H1 (cell line): Measurements from ENCODE around the gene DKK1. TPM values are rescaled to one million over a fixed set of nuclear protein-coding genes. Genes with fewer than 3 reads are reported as not detected.

Experiments
- NRF1 ChIP-seq: IDR thresholded peaks from 2 replicates; pipeline ENCODE4 v1.6.1; 2011; ENCODE audit warnings: mild to moderate bottlenecking, low read depth, low read length, improper control_type of control experiment
- SAP30 ChIP-seq: fragments of 300-600 bp; sonication (generic); IDR thresholded peaks from 2 replicates; pipeline ENCODE4 v1.7.1; 2012; ENCODE audit warnings: low read length, moderate library complexity, mild to moderate bottlenecking, inconsistent platforms; ENCODE audit not compliant: insufficient read depth, insufficient replicate concordance
- polyA plus RNA-seq, 7 experiments: library from polyadenylated mRNA; depleted of rRNA in 3 of 7; stranded (reverse) in 5 of 7; unstranded in 2 of 7; fragments of >200 nt in 5 of 7; fragments of 200-250 nt in 2 of 7; gene quantifications; 1 replicate in 5 of 7; 2 replicates in 1 of 7; 4 replicates in 1 of 7; pipeline versions ENCODE4 v1.2.1 to v1.2.3, GENCODE V29; 2011 to 2013; ENCODE audit warnings: missing spikeins in 2 of 7, mixed read lengths in 2 of 7
- total RNA-seq: library from RNA; stranded (reverse); fragmentation: NEBNext Ultra II Directional; extraction: Animal tissue kit (Norgen Biotek cat#: 25700); gene quantifications from 2 replicates; pipeline ENCODE4 v1.2.1, GENCODE V29; 2021
- TF ChIP-seq, protein P1 (sequence below): fragments of 300-600 bp; sonication (generic); IDR thresholded peaks from 2 replicates; pipeline ENCODE4 v1.7.1; 2012; ENCODE audit warnings: low read length, moderate library complexity, mild to moderate bottlenecking, inconsistent platforms; ENCODE audit not compliant: insufficient replicate concordance

Gene DKK1
- total and polyA plus RNA-seq, 2 of the 8 experiments (the other 6 are each of a cell fraction or from before 2014, with no cell fraction given): 0.36 to 0.61 TPM

DNA sequence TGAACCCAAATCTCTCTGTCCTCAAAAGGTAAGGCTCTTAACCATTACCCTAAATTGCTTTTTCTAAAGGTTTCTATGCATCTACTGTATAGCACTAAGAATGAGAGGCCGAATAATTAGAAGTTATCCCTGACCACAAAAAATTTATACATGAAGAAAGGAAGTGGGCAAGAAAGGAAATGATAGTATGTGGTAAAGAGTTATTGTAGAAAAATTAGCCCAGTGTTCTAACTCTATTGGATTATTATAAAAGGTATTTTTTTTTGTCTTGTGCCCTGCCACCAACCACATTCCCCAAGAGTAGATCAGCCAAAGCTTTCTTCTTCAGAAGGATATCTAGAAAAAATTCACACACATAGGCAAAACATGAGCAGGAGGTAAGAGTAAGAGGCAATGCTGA is 45.4 kb downstream of the DKK1 start (continued):
- TF ChIP-seq, protein P1, sequence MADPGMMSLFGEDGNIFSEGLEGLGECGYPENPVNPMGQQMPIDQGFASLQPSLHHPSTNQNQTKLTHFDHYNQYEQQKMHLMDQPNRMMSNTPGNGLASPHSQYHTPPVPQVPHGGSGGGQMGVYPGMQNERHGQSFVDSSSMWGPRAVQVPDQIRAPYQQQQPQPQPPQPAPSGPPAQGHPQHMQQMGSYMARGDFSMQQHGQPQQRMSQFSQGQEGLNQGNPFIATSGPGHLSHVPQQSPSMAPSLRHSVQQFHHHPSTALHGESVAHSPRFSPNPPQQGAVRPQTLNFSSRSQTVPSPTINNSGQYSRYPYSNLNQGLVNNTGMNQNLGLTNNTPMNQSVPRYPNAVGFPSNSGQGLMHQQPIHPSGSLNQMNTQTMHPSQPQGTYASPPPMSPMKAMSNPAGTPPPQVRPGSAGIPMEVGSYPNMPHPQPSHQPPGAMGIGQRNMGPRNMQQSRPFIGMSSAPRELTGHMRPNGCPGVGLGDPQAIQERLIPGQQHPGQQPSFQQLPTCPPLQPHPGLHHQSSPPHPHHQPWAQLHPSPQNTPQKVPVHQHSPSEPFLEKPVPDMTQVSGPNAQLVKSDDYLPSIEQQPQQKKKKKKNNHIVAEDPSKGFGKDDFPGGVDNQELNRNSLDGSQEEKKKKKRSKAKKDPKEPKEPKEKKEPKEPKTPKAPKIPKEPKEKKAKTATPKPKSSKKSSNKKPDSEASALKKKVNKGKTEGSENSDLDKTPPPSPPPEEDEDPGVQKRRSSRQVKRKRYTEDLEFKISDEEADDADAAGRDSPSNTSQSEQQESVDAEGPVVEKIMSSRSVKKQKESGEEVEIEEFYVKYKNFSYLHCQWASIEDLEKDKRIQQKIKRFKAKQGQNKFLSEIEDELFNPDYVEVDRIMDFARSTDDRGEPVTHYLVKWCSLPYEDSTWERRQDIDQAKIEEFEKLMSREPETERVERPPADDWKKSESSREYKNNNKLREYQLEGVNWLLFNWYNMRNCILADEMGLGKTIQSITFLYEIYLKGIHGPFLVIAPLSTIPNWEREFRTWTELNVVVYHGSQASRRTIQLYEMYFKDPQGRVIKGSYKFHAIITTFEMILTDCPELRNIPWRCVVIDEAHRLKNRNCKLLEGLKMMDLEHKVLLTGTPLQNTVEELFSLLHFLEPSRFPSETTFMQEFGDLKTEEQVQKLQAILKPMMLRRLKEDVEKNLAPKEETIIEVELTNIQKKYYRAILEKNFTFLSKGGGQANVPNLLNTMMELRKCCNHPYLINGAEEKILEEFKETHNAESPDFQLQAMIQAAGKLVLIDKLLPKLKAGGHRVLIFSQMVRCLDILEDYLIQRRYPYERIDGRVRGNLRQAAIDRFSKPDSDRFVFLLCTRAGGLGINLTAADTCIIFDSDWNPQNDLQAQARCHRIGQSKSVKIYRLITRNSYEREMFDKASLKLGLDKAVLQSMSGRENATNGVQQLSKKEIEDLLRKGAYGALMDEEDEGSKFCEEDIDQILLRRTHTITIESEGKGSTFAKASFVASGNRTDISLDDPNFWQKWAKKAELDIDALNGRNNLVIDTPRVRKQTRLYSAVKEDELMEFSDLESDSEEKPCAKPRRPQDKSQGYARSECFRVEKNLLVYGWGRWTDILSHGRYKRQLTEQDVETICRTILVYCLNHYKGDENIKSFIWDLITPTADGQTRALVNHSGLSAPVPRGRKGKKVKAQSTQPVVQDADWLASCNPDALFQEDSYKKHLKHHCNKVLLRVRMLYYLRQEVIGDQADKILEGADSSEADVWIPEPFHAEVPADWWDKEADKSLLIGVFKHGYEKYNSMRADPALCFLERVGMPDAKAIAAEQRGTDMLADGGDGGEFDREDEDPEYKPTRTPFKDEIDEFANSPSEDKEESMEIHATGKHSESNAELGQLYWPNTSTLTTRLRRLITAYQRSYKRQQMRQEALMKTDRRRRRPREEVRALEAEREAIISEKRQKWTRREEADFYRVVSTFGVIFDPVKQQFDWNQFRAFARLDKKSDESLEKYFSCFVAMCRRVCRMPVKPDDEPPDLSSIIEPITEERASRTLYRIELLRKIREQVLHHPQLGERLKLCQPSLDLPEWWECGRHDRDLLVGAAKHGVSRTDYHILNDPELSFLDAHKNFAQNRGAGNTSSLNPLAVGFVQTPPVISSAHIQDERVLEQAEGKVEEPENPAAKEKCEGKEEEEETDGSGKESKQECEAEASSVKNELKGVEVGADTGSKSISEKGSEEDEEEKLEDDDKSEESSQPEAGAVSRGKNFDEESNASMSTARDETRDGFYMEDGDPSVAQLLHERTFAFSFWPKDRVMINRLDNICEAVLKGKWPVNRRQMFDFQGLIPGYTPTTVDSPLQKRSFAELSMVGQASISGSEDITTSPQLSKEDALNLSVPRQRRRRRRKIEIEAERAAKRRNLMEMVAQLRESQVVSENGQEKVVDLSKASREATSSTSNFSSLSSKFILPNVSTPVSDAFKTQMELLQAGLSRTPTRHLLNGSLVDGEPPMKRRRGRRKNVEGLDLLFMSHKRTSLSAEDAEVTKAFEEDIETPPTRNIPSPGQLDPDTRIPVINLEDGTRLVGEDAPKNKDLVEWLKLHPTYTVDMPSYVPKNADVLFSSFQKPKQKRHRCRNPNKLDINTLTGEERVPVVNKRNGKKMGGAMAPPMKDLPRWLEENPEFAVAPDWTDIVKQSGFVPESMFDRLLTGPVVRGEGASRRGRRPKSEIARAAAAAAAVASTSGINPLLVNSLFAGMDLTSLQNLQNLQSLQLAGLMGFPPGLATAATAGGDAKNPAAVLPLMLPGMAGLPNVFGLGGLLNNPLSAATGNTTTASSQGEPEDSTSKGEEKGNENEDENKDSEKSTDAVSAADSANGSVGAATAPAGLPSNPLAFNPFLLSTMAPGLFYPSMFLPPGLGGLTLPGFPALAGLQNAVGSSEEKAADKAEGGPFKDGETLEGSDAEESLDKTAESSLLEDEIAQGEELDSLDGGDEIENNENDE: no peak
- TF ChIP-seq SAP30: no peak
- TF ChIP-seq NRF1: no peak
